CD14-positive monocyte (primary cell): ENCODE results near the gene CUL2. TPM values are rescaled to one million over a fixed set of nuclear protein-coding genes. Genes with fewer than 3 reads are reported as not detected.

ENCODE experiments used
- DNase-seq, 3 donors: peaks; one replicate each; pipeline ENCODE4 v3.0.0-alpha.2; 2011 to 2022
- H2AFZ ChIP-seq: 2 replicates; pipeline ENCODE4 v1.6.0; 2012; ENCODE audit warnings: mild to moderate bottlenecking, low read depth, low read length, inconsistent platforms; ENCODE audit not compliant: insufficient read depth, poor library complexity, severe bottlenecking
- H3K27ac ChIP-seq, 2 donors: 1 replicate in 1 of 2; 2 replicates in 1 of 2; pipeline ENCODE4 v1.5.1; 2012 to 2013; ENCODE audit warnings: low read length in 2 of 2, control low read depth in 1 of 2, inconsistent platforms in 1 of 2, low read depth in 1 of 2, mild to moderate bottlenecking in 1 of 2
- H3K27me3 ChIP-seq, 2 donors: one replicate each; pipeline versions ENCODE4 v1.6.0 to v1.6.1; 2011 to 2013; ENCODE audit warnings: low read length in 2 of 2; ENCODE audit not compliant: control insufficient read depth in 2 of 2, insufficient read depth in 2 of 2
- H3K36me3 ChIP-seq, 2 donors: replicated peaks in 1 of 2; 1 replicate in 1 of 2; 2 replicates in 1 of 2; pipeline versions ENCODE4 v1.5.1 to v1.6.1; 2012 to 2013; ENCODE audit warnings: low read length in 2 of 2, control low read depth in 1 of 2, inconsistent platforms in 1 of 2, mild to moderate bottlenecking in 1 of 2; ENCODE audit not compliant: insufficient read depth in 2 of 2, control insufficient read depth in 1 of 2
- H3K4me1 ChIP-seq, 2 donors: 1 replicate in 1 of 2; 2 replicates in 1 of 2; pipeline versions ENCODE4 v1.5.1 to v1.6.1; 2012 to 2013; ENCODE audit warnings: low read length in 2 of 2, control low read depth in 1 of 2, inconsistent platforms in 1 of 2, mild to moderate bottlenecking in 1 of 2, moderate library complexity in 1 of 2; ENCODE audit not compliant: insufficient read depth in 2 of 2, control insufficient read depth in 1 of 2
- H3K4me2 ChIP-seq: replicated peaks from 2 replicates; pipeline ENCODE3; 2012; ENCODE audit warnings: low read length, moderate library complexity, mild to moderate bottlenecking; ENCODE audit not compliant: poor library complexity, severe bottlenecking; ENCODE audit errors: extremely low read depth
- H3K4me3 ChIP-seq, 3 experiments: fragments of 200-600 bp in 1 of 3; sonication (generic) in 1 of 3; replicated peaks in 1 of 3; 1 replicate in 2 of 3; 2 replicates in 1 of 3; pipeline ENCODE4 v1.5.1; 2011 to 2013; ENCODE audit warnings: low read length in 3 of 3, mild to moderate bottlenecking in 3 of 3, control low read depth in 2 of 3, low read depth in 2 of 3, inconsistent platforms in 1 of 3, moderate library complexity in 1 of 3
- H3K79me2 ChIP-seq: 2 replicates; pipeline ENCODE4 v1.6.0; 2012; ENCODE audit warnings: mild to moderate bottlenecking, control low read depth, inconsistent platforms, low read length, moderate library complexity; ENCODE audit not compliant: insufficient read depth
- H3K9ac ChIP-seq: 2 replicates; pipeline ENCODE4 v1.6.0; 2017; ENCODE audit warnings: low read length, mild to moderate bottlenecking; ENCODE audit not compliant: insufficient read depth, poor library complexity, severe bottlenecking
- H3K9me3 ChIP-seq, 2 donors: replicated peaks in 1 of 2; 1 replicate in 1 of 2; 2 replicates in 1 of 2; pipeline versions ENCODE4 v1.5.1 to v1.6.1; 2012 to 2013; ENCODE audit warnings: low read length in 2 of 2, control low read depth in 1 of 2; ENCODE audit not compliant: control insufficient read depth in 1 of 2, insufficient read depth in 1 of 2
- H4K20me1 ChIP-seq: 2 replicates; pipeline ENCODE4 v1.6.0; 2012; ENCODE audit warnings: mild to moderate bottlenecking, low read length, control low read depth, moderate library complexity; ENCODE audit not compliant: insufficient read depth
- H3K27ac Mint-ChIP-seq, 7 donors: one replicate each; pipeline ENCODE4 v1.8.0; 2020; ENCODE audit warnings: mild to moderate bottlenecking in 7 of 7, mixed read lengths in 7 of 7, moderate library complexity in 6 of 7, inconsistent platforms in 2 of 7
- H3K27me3 Mint-ChIP-seq, 3 donors: one replicate each; pipeline ENCODE4 v1.8.0; 2021 to 2022; ENCODE audit warnings: low read depth in 3 of 3, mild to moderate bottlenecking in 3 of 3, mixed read lengths in 3 of 3, moderate library complexity in 3 of 3, inconsistent platforms in 1 of 3
- H3K36me3 Mint-ChIP-seq, 2 donors: one replicate each; pipeline ENCODE4 v1.8.0; 2020; ENCODE audit warnings: mixed read lengths in 2 of 2, inconsistent platforms in 1 of 2, mild to moderate bottlenecking in 1 of 2
- H3K4me1 Mint-ChIP-seq: one replicate; pipeline ENCODE4 v1.8.0; 2020; ENCODE audit warnings: mild to moderate bottlenecking, mixed read lengths
- H3K4me3 Mint-ChIP-seq, 2 donors: one replicate each; pipeline ENCODE4 v1.8.0; 2020; ENCODE audit warnings: mild to moderate bottlenecking in 2 of 2, mixed read lengths in 2 of 2, moderate library complexity in 1 of 2
- H3K9me3 Mint-ChIP-seq, 7 donors: one replicate each; pipeline ENCODE4 v1.8.0; 2020 to 2022; ENCODE audit warnings: mixed read lengths in 7 of 7, mild to moderate bottlenecking in 6 of 7, moderate library complexity in 6 of 7, inconsistent platforms in 2 of 7
- CTCF ChIP-seq: fragments of 200-600 bp; IDR thresholded peaks from one replicate; pipeline ENCODE4 v1.8.0; 2022; ENCODE audit warnings: antibody characterized with exemption, mild to moderate bottlenecking
- WGBS: methylation state at CpG from one replicate; pipeline ENCODE4 v1.1.5; 2013; ENCODE audit warnings: missing lambda C conversion rate; ENCODE audit not compliant: insufficient coverage; 5-methylcytosine and 5-hydroxymethylcytosine counted together
- intact Hi-C, 2 donors: fragments of 100-400 bp; cut with micrococcal nuclease; formaldehyde crosslinking; loops; one replicate each; pipeline versions ENCODE4 v1.15.0 to v1.15.1; 2023
- polyA plus RNA-seq, 3 donors: library from polyadenylated mRNA; depleted of rRNA in 1 of 3; unstranded in 2 of 3; stranded (reverse) in 1 of 3; fragments of 300-500 nt in 2 of 3; fragments of >200 nt in 1 of 3; fragmentation: Illumina TruSeq in 2 of 3; gene quantifications; 1 replicate in 2 of 3; 2 replicates in 1 of 3; pipeline ENCODE4 v1.2.3, GENCODE V29; 2012 to 2021

The CUL2 gene
- polyA plus RNA-seq, 3 donors = 10.2 to 22.8 (median 12.9) TPM

- peaks cover 1% of the 10 kb centered on the region for H3K4me1 Mint-ChIP-seq
- Histone ChIP-seq H3K79me2 (peaks cover 34% of the 10 kb centered on the region), H3K4me3 (no peak overlapping the region), H4K20me1 (peaks cover 57% of the 10 kb centered on the region), H3K36me3 (peaks cover 40 to 59% of the 10 kb centered on the region in 2 donors), H3K9me3 (no peaks in the 10 kb centered on the region), H3K27me3 (no peaks in the 10 kb centered on the region), H3K27ac (no peak overlapping the region), H3K9ac (no peak overlapping the region), H3K4me2 (no peak overlapping the region), H2AFZ (no peak overlapping the region), H3K4me1 (no peaks in the 10 kb centered on the region)
- no peak overlapping the region for H3K27ac Mint-ChIP-seq
- 100% methylated on average over 1 of the region's 3 CpGs for WGBS
- H3K9me3 Mint-ChIP-seq = peaks cover 0 to 3% (median 0%) of the 10 kb centered on the region in 7 donors
- peaks cover 0 to 3% (median 0%) of the 10 kb centered on the region in 3 donors for H3K27me3 Mint-ChIP-seq
- H3K36me3 Mint-ChIP-seq = peaks cover 36 to 61% of the 10 kb centered on the region in 2 donors
- intact Hi-C loops = no loop called here
- no peak overlapping the region for H3K4me3 Mint-ChIP-seq
- no peak for TF ChIP-seq CTCF
- no peak for DNase-seq
These were observed 19.6 kb downstream of the CUL2 start for GRCh38 chr10:35070521-35070920.

- Mint-ChIP-seq H3K4me3 (no peak overlapping the region), H3K4me1 (peaks cover 2% of the 10 kb centered on the region), H3K36me3 (peaks cover 70 to 85% of the 10 kb centered on the region in 2 donors), H3K9me3 (no peaks in the 10 kb centered on the region), H3K27me3 (no peaks in the 10 kb centered on the region), H3K27ac (no peak overlapping the region)
- Histone ChIP-seq H3K27ac (no peak overlapping the region), H3K27me3 (no peaks in the 10 kb centered on the region), H3K79me2 (no peaks in the 10 kb centered on the region), H3K4me1 (no peaks in the 10 kb centered on the region), H2AFZ (no peak overlapping the region), H4K20me1 (peaks cover 9% of the 10 kb centered on the region), H3K36me3 (peaks cover 68 to 86% of the 10 kb centered on the region in 2 donors), H3K4me3 (no peak overlapping the region), H3K9me3 (no peaks in the 10 kb centered on the region), H3K9ac (no peak overlapping the region), H3K4me2 (no peak overlapping the region)
- WGBS = no CpG with 5 or more reads among the region's 3 CpGs
- no peak for TF ChIP-seq CTCF
- no peak for DNase-seq
- intact Hi-C loops = no loop called here
These were observed 26.2 kb downstream of the CUL2 start for GRCh38 chr10:35063837-35064454.
